GM21447 (cell line): ENCODE results near the gene CACNA2D2.

ENCODE experiments used
- ATAC-seq: cut with Tn5 transposase; IDR thresholded peaks from one replicate; pipeline ENCODE4 v1.9.1; 2021; ENCODE audit not compliant: unreplicated experiment

The CACNA2D2 gene

GRCh38 chr3:50401978-50402595, 101.3 kb downstream of the CACNA2D2 start:
- ATAC-seq = no peak

DNA sequence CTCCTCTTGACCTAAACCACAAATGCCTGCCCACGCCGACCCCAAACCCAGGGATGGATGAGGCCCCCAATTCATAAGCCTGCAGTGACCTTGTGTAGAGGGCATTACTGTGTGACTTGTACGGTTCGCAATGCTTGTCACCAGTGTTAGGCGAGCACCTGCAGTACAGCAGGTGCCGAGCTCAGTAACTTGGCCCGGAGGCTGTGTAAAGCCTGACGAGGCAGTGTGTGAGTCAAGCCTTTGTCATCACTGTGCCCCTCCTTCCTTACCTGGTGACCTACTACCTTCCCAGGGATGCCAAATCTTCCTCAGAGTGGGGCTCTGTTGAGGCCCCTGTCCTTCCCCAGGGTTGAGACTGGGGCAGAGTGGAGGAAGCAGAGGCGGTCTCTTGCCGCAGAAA, 106.9 kb downstream of the CACNA2D2 start:
- no peak for ATAC-seq

DNA sequence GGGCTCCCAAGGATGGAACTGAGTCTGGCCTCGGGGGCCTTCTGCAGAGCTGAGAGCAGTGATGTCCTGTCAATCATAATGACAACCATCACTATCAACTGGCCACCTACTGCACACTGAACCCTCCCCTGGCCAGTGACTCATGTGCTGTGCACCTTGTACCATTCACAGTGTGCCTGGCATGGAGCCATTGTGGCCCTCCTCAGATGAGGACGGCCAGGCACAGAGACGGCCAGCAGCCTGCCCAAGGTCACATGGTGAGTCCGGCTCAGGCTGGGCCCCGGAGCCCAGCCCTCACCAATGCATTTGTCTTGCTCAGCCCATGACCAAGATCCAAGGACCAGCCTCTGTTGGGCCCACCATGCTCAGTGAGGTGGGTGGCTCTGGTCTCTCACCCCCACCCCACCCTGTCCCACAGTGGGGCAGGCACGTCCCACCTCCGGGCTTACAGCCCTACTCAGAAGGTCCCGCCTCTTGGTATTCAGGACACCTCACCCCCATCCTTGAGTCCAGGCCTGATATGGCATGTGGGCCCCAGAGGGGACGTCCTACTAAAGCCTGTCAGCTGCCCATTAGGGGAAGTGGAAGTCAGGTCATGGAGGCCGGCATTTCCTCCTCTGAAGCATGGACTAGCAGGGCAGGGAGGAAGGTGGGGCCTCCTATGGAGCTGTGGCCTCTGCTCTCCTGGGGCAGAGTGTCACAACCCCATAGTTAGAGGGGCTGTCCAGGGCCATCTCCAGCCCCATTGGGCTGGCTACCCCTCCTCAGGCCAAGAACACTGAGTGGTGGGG, 108.2 kb downstream of the CACNA2D2 start:
- no peak for ATAC-seq

- no peak for ATAC-seq
Measured at GRCh38 chr3:50393061-50393460, 110.4 kb downstream of the CACNA2D2 start.

- no peak for ATAC-seq
Measured at GRCh38 chr3:50392101-50392715, 111.2 kb downstream of the CACNA2D2 start.

GRCh38 chr3:50390508-50391224, 112.8 kb downstream of the CACNA2D2 start:
- no peak for ATAC-seq

GRCh38 chr3:50389414-50389767, 114.0 kb downstream of the CACNA2D2 start:
- ATAC-seq = no peak

GRCh38 chr3:50388720-50389413, 114.6 kb downstream of the CACNA2D2 start:
- no peak for ATAC-seq

DNA sequence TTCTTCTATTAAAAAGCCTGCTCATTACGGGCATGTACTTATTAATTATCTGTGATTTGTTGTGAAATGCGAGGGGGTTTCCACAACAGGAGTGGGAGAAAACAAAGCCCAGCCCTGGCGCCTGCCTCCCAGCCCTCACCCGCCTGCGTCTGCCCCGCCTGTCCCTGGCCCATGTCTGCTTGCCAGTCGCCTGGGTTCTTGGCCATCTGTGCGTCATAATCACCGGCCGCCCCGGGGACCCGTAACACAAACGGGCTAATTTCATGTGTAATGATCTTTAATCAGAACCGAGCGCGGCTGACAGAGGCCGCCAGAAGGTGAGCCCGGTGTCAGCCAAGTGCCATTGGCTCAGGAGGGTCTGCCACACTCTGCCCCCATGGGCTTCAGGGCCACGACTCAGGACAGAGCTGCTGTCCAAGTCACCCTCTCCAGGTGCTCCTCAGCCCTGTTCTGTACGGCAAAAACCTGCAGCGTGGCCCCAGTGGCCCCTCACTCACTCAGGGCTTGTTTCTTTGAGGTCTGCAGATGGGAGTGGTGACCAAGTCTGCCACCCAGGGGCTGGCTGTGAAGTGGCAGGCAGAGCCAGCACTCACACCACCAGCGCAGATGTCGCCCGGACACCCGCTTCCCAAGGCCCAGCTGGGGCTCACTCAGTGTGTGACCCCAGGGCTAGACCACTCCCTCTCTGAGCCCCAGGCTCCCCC, 115.3 kb downstream of the CACNA2D2 start:
- no peak for ATAC-seq

GRCh38 chr3:50385754-50386153, 117.7 kb downstream of the CACNA2D2 start:
- no peak for ATAC-seq

- ATAC-seq = no peak
Measured at GRCh38 chr3:50383750-50384149, 119.7 kb downstream of the CACNA2D2 start.

GRCh38 chr3:50382722-50383121, 120.7 kb downstream of the CACNA2D2 start:
- no peak for ATAC-seq

- no peak for ATAC-seq
Measured at GRCh38 chr3:50381383-50381782, 122.1 kb downstream of the CACNA2D2 start.

GRCh38 chr3:50380405-50381085, 122.9 kb downstream of the CACNA2D2 start:
- no peak for ATAC-seq

- no peak for ATAC-seq
Measured at GRCh38 chr3:50378757-50379156, 124.7 kb downstream of the CACNA2D2 start.

- ATAC-seq = no peak
Measured at GRCh38 chr3:50378024-50378423, 125.4 kb downstream of the CACNA2D2 start.

- no peak for ATAC-seq
Measured at GRCh38 chr3:50375258-50375931, 128.0 kb downstream of the CACNA2D2 start.

DNA sequence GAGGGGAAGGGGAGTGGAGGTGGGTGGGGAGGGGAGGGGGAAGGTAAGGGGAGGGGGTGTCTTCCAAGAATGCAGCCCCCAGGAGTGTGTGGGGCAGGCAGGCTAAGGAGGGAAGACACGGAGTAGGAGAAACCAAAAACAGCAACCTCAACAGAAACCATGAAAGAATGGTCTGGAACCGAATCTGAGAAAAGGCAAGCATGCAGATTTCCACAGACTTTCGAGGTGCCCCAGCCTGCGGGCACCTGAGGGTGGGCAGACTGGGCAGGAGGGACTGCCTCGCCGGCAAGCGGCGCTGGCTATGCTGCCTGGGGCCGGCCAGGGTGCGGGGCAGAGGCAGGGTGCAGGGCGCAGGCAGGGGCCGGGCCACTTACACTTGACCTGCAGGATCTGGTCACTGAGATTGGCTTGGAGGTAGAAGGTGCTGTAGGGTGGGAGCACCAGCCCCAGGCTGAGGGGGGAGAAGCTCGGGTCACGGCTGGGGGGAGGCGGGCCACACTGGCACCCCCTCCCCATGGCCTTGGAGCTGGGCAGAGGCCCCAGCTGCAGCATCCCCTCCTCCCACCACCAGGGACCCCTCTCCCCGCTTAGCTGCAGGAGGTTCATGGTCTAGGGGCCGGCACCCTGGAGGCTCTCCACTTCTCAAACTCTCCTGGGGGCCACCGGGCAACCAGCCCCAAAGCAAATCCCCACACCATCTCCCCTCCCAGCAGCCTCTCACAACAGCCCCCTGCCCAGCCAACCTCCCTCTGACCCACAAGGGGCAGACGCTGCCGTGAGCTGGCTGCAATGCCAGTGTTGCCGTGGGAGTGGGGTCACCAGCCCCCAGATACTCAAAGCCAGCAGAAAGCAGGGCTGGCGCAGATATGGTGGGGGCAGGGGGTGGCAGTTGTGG, 128.8 kb downstream of the CACNA2D2 start:
- no peak for ATAC-seq
